Purkinje cell (primary cell): ENCODE data around the gene SAFB. TPM values are rescaled to one million over a fixed set of nuclear protein-coding genes. Genes with fewer than 3 reads are reported as not detected.

Source experiments
- polyA plus RNA-seq: library from polyadenylated mRNA; unstranded; fragments of >200 nt; fragmentation: Nextera tagmentation; gene quantifications from 2 replicates; pipeline ENCODE4 v1.2.1, GENCODE V29; 2014

SAFB gene
- 6.2 and 13.3 TPM in 2 replicates for polyA plus RNA-seq

DNA sequence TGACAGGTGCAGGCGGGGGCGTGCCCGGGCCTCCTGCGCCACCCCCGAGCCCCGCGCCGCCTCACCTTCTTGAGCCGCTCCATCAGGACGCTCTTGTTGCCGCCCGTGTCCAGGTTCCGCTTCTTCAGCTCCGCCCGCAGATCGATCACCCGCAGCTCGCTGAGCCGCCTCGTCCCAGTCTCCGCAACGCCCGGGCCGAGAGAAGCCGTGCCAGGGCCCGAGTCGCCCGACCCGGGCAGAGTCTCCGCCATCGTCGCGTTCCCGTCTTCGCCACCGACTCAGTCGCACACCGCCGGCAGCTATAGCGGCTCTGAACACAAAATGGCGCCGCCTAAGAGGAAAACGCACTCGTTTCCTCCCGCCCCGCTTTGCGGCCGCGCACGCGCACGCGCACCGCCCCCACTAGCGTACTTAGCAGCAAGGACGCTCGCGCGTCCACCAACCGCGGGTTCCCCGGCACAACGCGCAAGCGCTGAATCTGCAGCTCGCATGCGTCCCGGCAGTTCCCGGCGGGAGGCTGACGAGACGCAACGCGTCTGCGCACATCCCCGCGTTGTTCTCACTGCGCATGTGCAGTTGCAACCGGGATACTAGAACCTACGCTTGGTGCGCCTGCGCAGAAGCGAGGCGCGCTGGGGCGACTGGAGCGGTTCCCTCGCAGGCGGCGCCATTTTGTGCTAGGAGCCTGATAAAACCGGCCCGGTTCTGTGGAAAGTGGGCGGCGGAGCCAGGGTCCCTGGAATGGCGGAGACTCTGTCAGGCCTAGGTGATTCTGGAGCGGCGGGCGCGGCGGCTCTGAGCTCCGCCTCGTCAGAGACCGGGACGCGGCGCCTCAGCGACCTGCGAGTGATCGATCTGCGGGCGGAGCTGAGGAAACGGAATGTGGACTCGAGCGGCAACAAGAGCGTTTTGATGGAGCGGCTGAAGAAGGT, at the start of gene SAFB, which contains the start of gene SAFB2:
Gene SAFB, plus strand, starts transcription at position 619 of the 932 bp plus-strand sequence. Its CDS starts 123 bp downstream, at position 742.
Gene SAFB2, minus strand, starts transcription at position 312 of the 932 bp plus-strand sequence. Its CDS starts 61 bp downstream, at position 251.

DNA sequence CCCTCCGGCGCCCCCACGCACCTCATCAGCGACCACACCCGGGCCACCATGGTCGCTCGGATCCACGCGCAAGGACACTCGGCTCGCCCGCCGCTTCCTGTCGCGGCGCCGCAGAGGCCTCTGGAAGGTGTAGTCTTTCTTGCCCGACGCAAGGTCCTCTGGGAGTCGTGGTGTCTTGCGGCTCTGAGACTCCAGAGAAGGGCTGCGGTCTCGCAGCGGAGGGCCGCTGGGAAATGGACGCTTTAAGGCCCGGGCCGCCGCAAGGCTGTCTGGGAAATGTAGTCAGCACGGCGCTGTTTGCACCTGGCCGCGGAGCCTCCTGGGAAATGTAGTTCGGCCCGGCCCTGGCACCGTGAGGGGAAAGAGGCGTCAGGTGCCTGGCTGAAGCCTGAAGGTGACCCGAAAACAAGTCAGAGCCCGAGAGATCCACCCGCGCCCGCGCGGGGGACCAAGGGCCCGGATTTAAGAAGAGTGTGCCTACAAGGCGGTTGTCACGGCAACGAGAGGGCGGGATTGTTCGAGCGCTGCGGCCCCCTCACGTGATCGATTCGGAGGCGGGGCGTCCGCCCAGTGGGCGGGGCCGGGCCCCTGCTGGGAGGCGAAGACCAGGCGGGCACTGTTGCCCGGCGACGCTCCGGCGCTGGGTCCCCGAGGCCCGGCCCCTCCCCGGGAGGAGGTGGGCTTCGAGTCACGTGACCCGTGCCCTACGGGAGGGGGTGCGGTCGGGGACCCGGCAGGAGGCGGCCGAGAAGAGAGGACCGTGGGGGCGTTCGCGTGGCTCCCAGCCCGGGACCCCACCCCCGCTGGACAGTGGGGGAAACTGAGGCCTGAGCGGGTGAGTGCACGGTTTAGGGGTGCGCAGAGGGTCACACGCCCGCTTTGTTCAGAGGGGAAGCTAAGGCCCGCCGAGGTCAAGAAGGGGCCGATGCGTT, 57.8 kb downstream of the SAFB start, which contains the start of the genes HSD11B1L and MICOS13:
Gene HSD11B1L, plus strand, starts transcription at position 591 of the 932 bp plus-strand sequence. CDS start 3,806 bp downstream, outside the sequence.
Gene MICOS13, minus strand, starts transcription at position 80 of the 932 bp plus-strand sequence. Its CDS starts 30 bp downstream, at position 50.

DNA sequence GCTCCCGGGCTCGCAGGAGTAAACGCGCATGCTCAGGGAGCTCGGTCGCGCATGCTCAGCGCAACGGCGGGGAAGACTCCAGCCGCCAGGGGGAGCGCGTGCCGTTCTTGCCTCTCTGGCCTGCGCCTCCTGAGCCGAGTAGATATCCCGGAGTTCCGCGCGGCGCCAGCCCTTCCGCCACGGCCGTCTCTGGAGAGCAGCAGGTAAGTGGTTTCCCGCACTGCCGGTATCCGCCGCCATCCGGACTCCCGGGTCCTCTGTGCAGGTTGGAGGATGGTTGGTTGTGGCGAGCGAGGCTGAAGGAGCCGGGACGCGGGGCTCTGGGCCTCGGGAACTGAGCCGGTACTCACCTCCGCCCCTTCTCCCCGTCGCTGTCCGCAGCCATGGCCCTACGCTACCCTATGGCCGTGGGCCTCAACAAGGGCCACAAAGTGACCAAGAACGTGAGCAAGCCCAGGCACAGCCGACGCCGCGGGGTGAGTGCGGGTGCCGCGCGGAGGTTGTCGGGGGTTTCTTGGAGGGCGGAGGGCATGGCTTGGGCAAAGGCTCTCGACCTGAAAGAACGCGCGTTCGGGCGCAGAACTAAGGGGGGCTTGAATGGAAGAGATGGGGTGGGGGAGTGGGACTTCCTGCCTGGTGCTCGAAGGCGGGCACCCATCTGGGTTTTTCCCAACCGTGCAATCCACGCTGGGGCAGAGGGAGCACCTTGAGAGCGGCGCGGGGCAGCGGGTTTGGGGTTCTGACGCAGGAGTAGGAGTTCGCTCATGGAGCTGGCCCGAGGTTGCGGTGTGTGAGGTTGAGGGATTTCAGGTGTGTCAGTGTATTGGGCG, 67.5 kb downstream of the SAFB start, which contains the start of gene RPL36:
Gene RPL36, plus strand, starts transcription at position 171 of the 830 bp plus-strand sequence. Its CDS starts 213 bp downstream, at position 384.

Other genes starting within 250 kb of the SAFB start
- gene ZNRF4, start 167.7 kb upstream of the SAFB start, polyA plus RNA-seq = not detected in 2 replicates
- 1.4 TPM in 1 of 2 replicates, not detected in the other for gene TINCR, start 55.1 kb upstream of the SAFB start, polyA plus RNA-seq
- gene SAFB2, start 307 bp upstream of the SAFB start, polyA plus RNA-seq = 7.2 and 10.8 TPM in 2 replicates
- 52.4 and 55.3 TPM in 2 replicates for gene MICOS13, start 57.4 kb downstream of the SAFB start, polyA plus RNA-seq
- gene HSD11B1L, start 57.9 kb downstream of the SAFB start, polyA plus RNA-seq = 3.2 and 10.9 TPM in 2 replicates
- gene RPL36, start 67.2 kb downstream of the SAFB start, polyA plus RNA-seq = 662 and 689 TPM in 2 replicates
- 3.7 and 4.3 TPM in 2 replicates for gene LONP1, start 97.1 kb downstream of the SAFB start, polyA plus RNA-seq
- not detected in 2 replicates for gene CATSPERD, start 97.6 kb downstream of the SAFB start, polyA plus RNA-seq
- gene PRR22, start 161.7 kb downstream of the SAFB start, polyA plus RNA-seq = not detected in 2 replicates
- gene DUS3L, start 168.1 kb downstream of the SAFB start, polyA plus RNA-seq = 1.2 and 2.3 TPM in 2 replicates
- gene NRTN, start 182.0 kb downstream of the SAFB start, polyA plus RNA-seq = not detected in 2 replicates
- gene FUT6, start 216.6 kb downstream of the SAFB start, polyA plus RNA-seq = not detected in 2 replicates
- not detected in 2 replicates for gene FUT3, start 228.4 kb downstream of the SAFB start, polyA plus RNA-seq
- gene FUT5, start 247.5 kb downstream of the SAFB start, polyA plus RNA-seq = not detected in 2 replicates